ENCODE results near the gene C2CD4B. TPM values are rescaled to one million over a fixed set of nuclear protein-coding genes. Genes with fewer than 3 reads are reported as not detected.

Gene C2CD4B
- total RNA-seq, 1 experiment from 2014 or later = 0.32 TPM

GRCh38 chr15:62119874-62120273 is 45.2 kb downstream of the C2CD4B start:
- DNase-seq (ENCODE audit: extremely low read depth, low read depth) = no peak

DNA sequence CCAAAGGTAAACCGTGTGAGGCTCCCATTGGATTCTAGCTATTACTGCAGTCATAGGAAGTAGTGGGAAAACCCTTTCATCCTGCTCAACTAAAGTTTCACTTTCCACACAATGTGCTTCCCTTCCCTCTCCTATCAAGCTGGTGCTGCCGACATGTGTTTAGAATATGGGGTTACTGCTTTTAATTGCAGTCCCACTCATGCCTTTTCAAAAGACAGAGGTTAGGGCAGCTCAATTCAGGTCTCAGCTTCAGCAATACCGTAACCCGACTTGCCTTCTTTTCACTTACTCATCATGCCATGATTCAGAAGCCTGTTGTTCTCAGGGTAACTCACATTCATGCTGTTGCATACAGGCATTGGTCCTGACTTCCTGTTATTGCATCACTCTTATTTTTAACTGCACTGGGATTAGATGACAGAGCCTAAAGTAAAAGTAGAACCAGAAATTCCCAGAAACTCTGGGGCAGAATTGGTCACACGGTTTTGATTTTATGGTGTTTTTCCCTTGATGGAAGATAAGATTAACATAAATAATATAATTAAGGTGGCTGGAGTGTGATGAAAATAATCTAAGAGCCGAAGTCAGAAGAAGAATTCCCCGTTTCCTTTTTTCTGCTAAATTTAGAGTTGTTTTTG is 45.7 kb downstream of the C2CD4B start:
- peak; percentile 90 for DNase-seq (ENCODE audit: extremely low read depth, low read depth)

- no peak for DNase-seq (ENCODE audit: extremely low read depth, low read depth)
Observed at GRCh38 chr15:62118520-62119226, 46.4 kb downstream of the C2CD4B start.

- no peak for DNase-seq (ENCODE audit: extremely low read depth, low read depth)
Observed at GRCh38 chr15:62115847-62116246, 49.2 kb downstream of the C2CD4B start.

Other genes starting within 250 kb of the C2CD4B start
- 29.6 and 37.6 TPM in 2 replicates for gene VPS13C, start 104.8 kb downstream of the C2CD4B start, total RNA-seq (2014; rRNA removed; shearing (Covaris generic))
- gene C2CD4A, start 98.3 kb downstream of the C2CD4B start, total RNA-seq (2014; rRNA removed; shearing (Covaris generic)) = 0.63 and 0.72 TPM in 2 replicates
- gene TLN2, start 225.3 kb upstream of the C2CD4B start, total RNA-seq (2014; rRNA removed; shearing (Covaris generic)) = 1.9 and 2.3 TPM in 2 replicates